Natural killer cell (primary cell): ENCODE measurements around the gene RASA2. TPM values are rescaled to one million over a fixed set of nuclear protein-coding genes. Genes with fewer than 3 reads are reported as not detected.

ENCODE experiments used
- ATAC-seq, 3 donors: fragments of 150-1000 bp in 2 of 3; fragments of 200-7000 bp in 1 of 3; cut with Tn5 transposase; 1 replicate in 1 of 3; 2 replicates in 2 of 3; pipeline ENCODE4 v1.10.0; 2021; ENCODE audit warnings: mild to moderate bottlenecking in 2 of 3, moderate library complexity in 2 of 3
- DNase-seq, 2 donors: peaks; one replicate each; pipeline versions ENCODE4 v3.0.0 to v3.0.0-alpha.2; 2013 to 2021; ENCODE audit warnings: mixed read lengths in 1 of 2
- H3K27ac ChIP-seq: one replicate; pipeline ENCODE4 v1.5.1; 2013; ENCODE audit warnings: mild to moderate bottlenecking, low read length
- H3K27me3 ChIP-seq: one replicate; pipeline ENCODE4 v1.6.1; 2013; ENCODE audit warnings: low read length; ENCODE audit not compliant: control insufficient read depth, insufficient read depth
- H3K36me3 ChIP-seq: one replicate; pipeline ENCODE4 v1.6.1; 2013; ENCODE audit warnings: low read length; ENCODE audit not compliant: control insufficient read depth, insufficient read depth
- H3K4me1 ChIP-seq: one replicate; pipeline ENCODE4 v1.6.1; 2013; ENCODE audit warnings: low read length; ENCODE audit not compliant: control insufficient read depth, insufficient read depth
- H3K4me3 ChIP-seq: one replicate; pipeline ENCODE4 v1.5.1; 2013; ENCODE audit warnings: low read length
- H3K9me3 ChIP-seq: one replicate; pipeline ENCODE4 v1.6.1; 2013; ENCODE audit warnings: low read length; ENCODE audit not compliant: control insufficient read depth, insufficient read depth
- H3K27ac Mint-ChIP-seq, 2 donors: one replicate each; pipeline ENCODE4 v1.8.0; 2022; ENCODE audit warnings: mild to moderate bottlenecking in 2 of 2, mixed read lengths in 2 of 2, moderate library complexity in 1 of 2
- H3K27me3 Mint-ChIP-seq, 2 donors: one replicate each; pipeline ENCODE4 v1.8.0; 2022; ENCODE audit warnings: low read depth in 2 of 2, mixed read lengths in 2 of 2
- H3K36me3 Mint-ChIP-seq: one replicate; pipeline ENCODE4 v1.8.0; 2022; ENCODE audit warnings: mixed read lengths
- H3K4me1 Mint-ChIP-seq, 2 donors: one replicate each; pipeline ENCODE4 v1.8.0; 2022; ENCODE audit warnings: mixed read lengths in 2 of 2
- H3K4me3 Mint-ChIP-seq: one replicate; pipeline ENCODE4 v1.8.0; 2022; ENCODE audit warnings: mild to moderate bottlenecking, moderate library complexity, mixed read lengths
- H3K9me3 Mint-ChIP-seq, 2 donors: one replicate each; pipeline ENCODE4 v1.8.0; 2022; ENCODE audit warnings: mixed read lengths in 2 of 2
- WGBS: methylation state at CpG from one replicate; pipeline ENCODE4 v1.1.7; 2013; ENCODE audit warnings: missing lambda C conversion rate; ENCODE audit not compliant: insufficient coverage; 5-methylcytosine and 5-hydroxymethylcytosine counted together
- intact Hi-C: fragments of 100-400 bp; cut with micrococcal nuclease; formaldehyde crosslinking; loops from one replicate; pipeline ENCODE4 v1.14.2; 2022
- total RNA-seq, 4 donors: library from RNA; stranded (reverse); fragments of 120-200 nt in 1 of 4; gene quantifications; one replicate each; pipeline versions ENCODE4 v1.2.3 to v1.2.4, GENCODE V29; 2013 to 2022
- TF ChIP-seq, protein P1 (sequence below): fragments of 200-600 bp; IDR thresholded peaks from one replicate; pipeline ENCODE4 v1.8.0; 2022; ENCODE audit warnings: antibody characterized with exemption

Gene RASA2
- total RNA-seq, 3 donors from 2014 or later (not counting 1 experiment from before 2014, with no cell fraction given) = 93.9 to 99.4 (median 97.0) TPM

DNA sequence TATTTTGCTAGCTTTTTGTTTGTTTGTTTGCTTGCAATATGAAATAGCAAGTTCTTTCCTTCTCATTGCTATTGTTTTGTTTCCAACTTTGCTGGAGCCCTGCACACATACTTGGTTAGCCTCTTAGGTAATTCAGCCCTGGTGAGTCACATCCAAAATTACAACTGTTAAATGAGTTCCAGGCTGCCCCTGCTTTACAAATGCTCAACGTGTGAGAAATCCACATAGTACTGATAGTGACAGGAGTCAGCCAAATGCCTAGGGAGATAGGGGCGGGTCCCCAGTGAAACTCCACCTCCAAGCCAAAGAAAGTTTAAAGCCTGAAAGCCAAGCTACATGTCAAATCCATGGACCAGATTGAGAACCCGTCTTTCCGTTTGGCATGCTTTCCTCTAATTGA, 169.9 kb downstream of the RASA2 start:
- peaks cover 4 to 8% of the 10 kb centered on the region in 2 donors for H3K4me1 Mint-ChIP-seq
- no peak overlapping the region for H3K27ac Mint-ChIP-seq
- no peak for ATAC-seq
- no peak overlapping the region for H3K4me3 Mint-ChIP-seq
- intact Hi-C loops = no loop called here
- no peak overlapping the region for H3K4me3 ChIP-seq
- no peaks in the 10 kb centered on the region for H3K9me3 ChIP-seq
- peaks cover 44% of the 10 kb centered on the region in 2 donors for H3K27me3 Mint-ChIP-seq
- H3K27ac ChIP-seq = no peak overlapping the region
- no peak for DNase-seq
- H3K36me3 Mint-ChIP-seq = no peaks in the 10 kb centered on the region
- peaks cover 6% of the 10 kb centered on the region for H3K4me1 ChIP-seq
- H3K36me3 ChIP-seq = no peaks in the 10 kb centered on the region
- TF ChIP-seq, protein P1, sequence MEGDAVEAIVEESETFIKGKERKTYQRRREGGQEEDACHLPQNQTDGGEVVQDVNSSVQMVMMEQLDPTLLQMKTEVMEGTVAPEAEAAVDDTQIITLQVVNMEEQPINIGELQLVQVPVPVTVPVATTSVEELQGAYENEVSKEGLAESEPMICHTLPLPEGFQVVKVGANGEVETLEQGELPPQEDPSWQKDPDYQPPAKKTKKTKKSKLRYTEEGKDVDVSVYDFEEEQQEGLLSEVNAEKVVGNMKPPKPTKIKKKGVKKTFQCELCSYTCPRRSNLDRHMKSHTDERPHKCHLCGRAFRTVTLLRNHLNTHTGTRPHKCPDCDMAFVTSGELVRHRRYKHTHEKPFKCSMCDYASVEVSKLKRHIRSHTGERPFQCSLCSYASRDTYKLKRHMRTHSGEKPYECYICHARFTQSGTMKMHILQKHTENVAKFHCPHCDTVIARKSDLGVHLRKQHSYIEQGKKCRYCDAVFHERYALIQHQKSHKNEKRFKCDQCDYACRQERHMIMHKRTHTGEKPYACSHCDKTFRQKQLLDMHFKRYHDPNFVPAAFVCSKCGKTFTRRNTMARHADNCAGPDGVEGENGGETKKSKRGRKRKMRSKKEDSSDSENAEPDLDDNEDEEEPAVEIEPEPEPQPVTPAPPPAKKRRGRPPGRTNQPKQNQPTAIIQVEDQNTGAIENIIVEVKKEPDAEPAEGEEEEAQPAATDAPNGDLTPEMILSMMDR = no peak
- WGBS = 91% methylated on average over 4 of the region's 4 CpGs
- no peaks in the 10 kb centered on the region for H3K9me3 Mint-ChIP-seq
- peaks cover 16% of the 10 kb centered on the region for H3K27me3 ChIP-seq

DNA sequence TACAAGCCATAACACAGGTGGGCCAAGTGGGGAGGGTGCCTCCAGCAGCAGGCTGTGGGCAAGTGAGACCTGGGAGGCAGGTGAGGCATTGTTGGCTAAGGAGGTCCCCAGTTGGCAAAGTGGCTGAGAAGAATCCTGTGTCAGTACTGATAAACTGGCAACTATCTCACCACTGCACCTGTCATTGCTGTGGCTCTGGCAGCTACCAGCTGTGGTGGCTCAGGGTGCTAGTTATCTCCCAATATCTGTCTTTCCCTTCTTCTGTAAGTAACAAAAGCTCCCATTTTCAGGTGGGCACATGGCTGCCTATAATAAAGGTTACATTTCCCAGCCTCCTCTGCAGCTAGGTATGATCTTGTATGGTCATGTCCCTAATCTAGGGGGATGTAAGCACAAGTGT, 170.7 kb downstream of the RASA2 start:
- Mint-ChIP-seq H3K27me3 (peaks cover 45 to 52% of the 10 kb centered on the region in 2 donors), H3K27ac (no peak overlapping the region), H3K4me1 (peaks cover 4 to 8% of the 10 kb centered on the region in 2 donors), H3K4me3 (no peak overlapping the region), H3K9me3 (no peaks in the 10 kb centered on the region), H3K36me3 (no peaks in the 10 kb centered on the region)
- no peaks in the 10 kb centered on the region for H3K9me3 ChIP-seq
- DNase-seq (no peak), ATAC-seq (no peak)
- H3K36me3 ChIP-seq = no peaks in the 10 kb centered on the region
- no peak overlapping the region for H3K4me3 ChIP-seq
- no peak overlapping the region for H3K27ac ChIP-seq
- TF ChIP-seq, protein P1 = no peak
- intact Hi-C loops = no loop called here
- H3K27me3 ChIP-seq = peaks cover 16% of the 10 kb centered on the region
- H3K4me1 ChIP-seq = peaks cover 6% of the 10 kb centered on the region

DNA sequence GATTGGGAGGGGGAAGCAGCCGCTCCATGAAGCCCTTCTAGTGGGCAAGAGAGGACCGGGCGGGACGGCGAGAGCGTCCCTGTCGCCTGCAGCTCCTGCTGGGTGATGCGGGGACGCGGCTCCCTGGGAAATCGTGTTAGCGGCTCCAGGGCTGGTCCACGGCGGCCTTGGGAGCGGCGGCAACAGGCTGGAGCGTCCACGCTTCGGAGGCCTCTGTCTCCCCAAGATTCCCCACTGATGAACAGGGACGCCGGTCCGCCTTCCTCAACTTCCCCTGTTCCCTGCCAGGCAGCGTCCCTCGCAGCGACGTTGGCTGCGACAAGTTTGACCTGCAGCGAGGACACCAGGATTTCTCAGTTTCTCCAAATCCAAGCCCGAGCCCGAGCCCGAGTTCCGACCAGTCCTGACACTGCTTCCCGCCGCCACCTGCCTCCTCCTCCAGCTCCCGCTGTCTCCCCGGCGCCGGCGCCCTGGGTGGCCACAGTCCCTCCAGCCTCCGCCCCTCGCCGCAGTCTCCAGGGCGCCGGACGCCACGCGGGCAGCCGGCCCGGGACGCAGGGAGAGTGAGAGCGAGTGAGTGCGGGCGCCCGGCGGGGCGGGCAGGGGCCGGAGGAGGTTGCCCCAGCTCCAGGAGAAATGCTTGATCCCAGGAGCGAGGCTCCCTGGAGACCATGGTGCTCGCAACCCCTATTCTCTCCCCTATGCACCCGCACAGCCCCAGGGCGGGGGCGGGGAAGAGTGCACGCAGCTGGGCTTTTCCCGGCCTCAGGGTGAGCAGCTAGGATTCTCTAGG, 173.2 kb downstream of the RASA2 start:
- no peak overlapping the region for H3K4me3 ChIP-seq
- H3K27me3 Mint-ChIP-seq = peaks cover 53 to 77% of the 10 kb centered on the region in 2 donors
- no peak overlapping the region for H3K27ac Mint-ChIP-seq
- peak overlapping the region; percentile 6 for H3K4me3 Mint-ChIP-seq
- WGBS = 4% methylated on average over 64 of the region's 64 CpGs
- DNase-seq (no peak), ATAC-seq (peak in 2 of 3 donors; percentile 35 to 61)
- H3K27me3 ChIP-seq = peaks cover 16% of the 10 kb centered on the region
- no peaks in the 10 kb centered on the region for H3K36me3 Mint-ChIP-seq
- no peaks in the 10 kb centered on the region for H3K9me3 Mint-ChIP-seq
- H3K9me3 ChIP-seq = no peaks in the 10 kb centered on the region
- H3K4me1 ChIP-seq = peaks cover 6% of the 10 kb centered on the region
- no peaks in the 10 kb centered on the region for H3K36me3 ChIP-seq
- H3K4me1 Mint-ChIP-seq = peaks cover 4 to 8% of the 10 kb centered on the region in 2 donors
- TF ChIP-seq, protein P1 = no peak
- intact Hi-C loops = no loop called here
- no peak overlapping the region for H3K27ac ChIP-seq

DNA sequence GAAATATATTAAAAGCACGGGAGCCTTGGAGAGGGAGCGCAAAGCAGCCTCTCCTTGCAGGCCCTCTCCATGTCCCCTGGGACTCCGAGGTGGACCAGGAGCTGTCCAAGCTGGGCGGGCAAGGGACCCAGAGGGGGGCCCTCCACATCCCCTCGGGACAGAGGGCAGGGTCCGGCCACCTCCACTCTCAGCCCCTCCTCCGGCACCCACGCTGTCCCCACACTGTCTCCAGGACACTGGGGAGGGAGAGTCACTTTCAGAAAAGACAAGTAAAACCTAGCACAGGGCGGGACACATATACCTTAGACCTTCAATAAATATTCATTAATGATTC, 173.8 kb downstream of the RASA2 start:
- WGBS = 74% methylated on average over 9 of the region's 9 CpGs
- no peak overlapping the region for H3K27ac ChIP-seq
- intact Hi-C loops = no loop called here
- H3K9me3 ChIP-seq = no peaks in the 10 kb centered on the region
- H3K36me3 ChIP-seq = no peaks in the 10 kb centered on the region
- Mint-ChIP-seq H3K36me3 (no peaks in the 10 kb centered on the region), H3K27ac (no peak overlapping the region), H3K4me3 (no peak overlapping the region), H3K4me1 (peaks cover 4 to 8% of the 10 kb centered on the region in 2 donors), H3K27me3 (peaks cover 53 to 77% of the 10 kb centered on the region in 2 donors), H3K9me3 (no peaks in the 10 kb centered on the region)
- H3K27me3 ChIP-seq = peaks cover 16% of the 10 kb centered on the region
- ATAC-seq = no peak
- no peak overlapping the region for H3K4me3 ChIP-seq
- peaks cover 6% of the 10 kb centered on the region for H3K4me1 ChIP-seq
- TF ChIP-seq, protein P1 = no peak
- DNase-seq = no peak
